Common myeloid progenitor, CD34-positive (primary cell): ENCODE results near the gene UROC1.
"Not testable (repeated sequence)": the region's sequence is repeated elsewhere in the genome, so short reads cannot be mapped to it uniquely, and the experiment has no call there.

Source experiments
- CTCF ChIA-PET: fragments of 350-600 bp; sonication (Branson Sonifier 250); formaldehyde crosslinking; loops from one replicate; lab custom pipeline; 2021; ENCODE audit warnings: antibody characterized with exemption; lab: Charles Lee
- POLR2A ChIA-PET: fragments of 350-600 bp; sonication (Branson Sonifier 250); formaldehyde crosslinking; loops from one replicate; lab custom pipeline; 2021; ENCODE audit warnings: antibody characterized with exemption; lab: Charles Lee
- DNase-seq, 3 donors: peaks; one replicate each; pipeline versions ENCODE4 v3.0.0 to v3.0.0-alpha.2; 2013
- H3K27ac ChIP-seq, 2 experiments: 1 replicate in 1 of 2; 2 replicates in 1 of 2; pipeline ENCODE4 v1.7.0; 2013; ENCODE audit warnings: inconsistent platforms in 2 of 2, low read length in 2 of 2, mild to moderate bottlenecking in 2 of 2, low read depth in 1 of 2, moderate library complexity in 1 of 2; ENCODE audit not compliant: severe bottlenecking in 2 of 2, insufficient read depth in 1 of 2, poor library complexity in 1 of 2
- H3K27me3 ChIP-seq, 5 experiments: replicated peaks in 2 of 5; 1 replicate in 3 of 5; 2 replicates in 2 of 5; pipeline versions ENCODE4 v1.6.1 to v1.7.0; 2013; ENCODE audit warnings: low read length in 4 of 5, mild to moderate bottlenecking in 2 of 5, moderate library complexity in 2 of 5, inconsistent platforms in 1 of 5; ENCODE audit not compliant: insufficient read depth in 5 of 5, control insufficient read depth in 4 of 5
- H3K36me3 ChIP-seq, 4 experiments: 1 replicate in 2 of 4; 2 replicates in 2 of 4; pipeline versions ENCODE4 v1.6.1 to v1.7.0; 2013; ENCODE audit warnings: low read length in 3 of 4, control low read depth in 1 of 4, mild to moderate bottlenecking in 1 of 4; ENCODE audit not compliant: control insufficient read depth in 4 of 4, insufficient read depth in 4 of 4
- H3K4me1 ChIP-seq, 4 experiments: 1 replicate in 3 of 4; 2 replicates in 1 of 4; pipeline versions ENCODE4 v1.6.1 to v1.7.1; 2013; ENCODE audit warnings: low read length in 3 of 4, mild to moderate bottlenecking in 3 of 4, control low read depth in 1 of 4, inconsistent platforms in 1 of 4, moderate library complexity in 1 of 4; ENCODE audit not compliant: control insufficient read depth in 4 of 4, insufficient read depth in 4 of 4; ENCODE audit errors: control extremely low read depth in 1 of 4
- H3K4me3 ChIP-seq, 7 experiments: 1 replicate in 4 of 7; 2 replicates in 3 of 7; pipeline versions ENCODE4 v1.5.1 to v1.7.0; 2013; ENCODE audit warnings: mild to moderate bottlenecking in 7 of 7, low read length in 6 of 7, moderate library complexity in 6 of 7, inconsistent platforms in 2 of 7, low read depth in 2 of 7, control low read depth in 1 of 7; ENCODE audit not compliant: insufficient read depth in 4 of 7, control insufficient read depth in 1 of 7; ENCODE audit errors: extremely low read depth in 1 of 7
- H3K9me3 ChIP-seq, 5 experiments: 1 replicate in 4 of 5; 2 replicates in 1 of 5; pipeline versions ENCODE4 v1.6.1 to v1.7.1; 2013; ENCODE audit warnings: low read length in 4 of 5, mild to moderate bottlenecking in 2 of 5, inconsistent platforms in 1 of 5, low read depth in 1 of 5, moderate library complexity in 1 of 5; ENCODE audit not compliant: control insufficient read depth in 4 of 5, insufficient read depth in 2 of 5; ENCODE audit errors: control extremely low read depth in 1 of 5
- WGBS: methylation state at CpG from one replicate; pipeline ENCODE4 v1.1.5; 2013; ENCODE audit not compliant: insufficient coverage; 5-methylcytosine and 5-hydroxymethylcytosine counted together

UROC1 gene

DNA sequence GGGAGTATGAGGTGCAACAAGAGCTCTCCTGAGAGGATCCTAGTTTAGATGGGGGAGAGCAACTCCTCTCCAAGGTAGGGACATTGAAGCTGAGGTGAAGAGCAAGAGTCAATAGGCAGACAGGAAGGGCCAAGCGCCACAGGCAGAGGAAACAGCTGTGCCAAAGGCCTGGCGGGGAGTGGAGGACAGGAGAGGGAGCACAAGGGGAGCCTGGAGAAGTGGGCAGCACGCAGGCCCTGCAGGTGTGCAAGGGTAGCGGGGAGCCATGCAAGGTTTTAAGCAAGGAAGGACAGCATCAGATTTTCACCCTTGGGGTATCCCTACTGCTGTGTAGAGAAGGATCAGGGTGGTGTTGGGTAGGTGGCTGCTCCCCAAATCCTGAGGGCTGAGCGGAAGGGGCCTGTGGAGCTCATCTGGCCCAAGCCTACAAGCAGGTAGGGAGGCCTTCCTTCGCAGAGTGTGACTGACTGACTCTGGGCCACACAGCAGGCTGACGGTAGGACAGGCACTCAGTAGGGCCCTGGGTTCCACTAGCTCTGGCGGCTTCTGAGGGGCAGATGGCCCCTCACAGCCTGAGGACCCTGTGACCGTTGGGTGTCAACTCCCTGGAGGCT lies 19.6 kb upstream of the UROC1 start:
- 82% methylated on average over 8 of the region's 9 CpGs for WGBS
- CTCF ChIA-PET: interaction anchor here (0.8 to 2.2 kb wide), 6 partner anchors 8 to 39 kb away, joined by 3 to 12 read pairs (median 4); partner anchors contain the start of gene CHST13
- Histone ChIP-seq H3K9me3 (no peaks in the 10 kb centered on the region), H3K36me3 (peaks cover 2 to 21% (median 5%) of the 10 kb centered on the region in 4 experiments), H3K27ac (no peak overlapping the region), H3K4me3 (no peak overlapping the region), H3K4me1 (peaks cover 7 to 72% (median 61%) of the 10 kb centered on the region in 4 experiments), H3K27me3 (no peaks in the 10 kb centered on the region)
- DNase-seq: no peak
- POLR2A ChIA-PET: interaction anchor here (0.5 kb wide), 1 partner anchor 1765 kb away, joined by 3 read pairs; no protein-coding TSS in a partner anchor

GRCh38 chr3:126536126-126536525 lies 18.6 kb upstream of the UROC1 start:
- Histone ChIP-seq H3K4me3 (no peak overlapping the region), H3K27ac (no peak overlapping the region), H3K36me3 (peaks cover 2 to 15% (median 3%) of the 10 kb centered on the region in 4 experiments), H3K4me1 (peaks cover 10 to 70% (median 58%) of the 10 kb centered on the region in 4 experiments), H3K9me3 (no peaks in the 10 kb centered on the region), H3K27me3 (no peaks in the 10 kb centered on the region)
- DNase-seq: no peak
- WGBS: 100% methylated on average over 2 of the region's 3 CpGs
- ChIA-PET CTCF (interaction anchor here (0.9 to 1.4 kb wide), 2 partner anchors 10 to 13 kb away, joined by 3 read pairs; partner anchors contain the start of gene CHST13), POLR2A (no interaction called here)

GRCh38 chr3:126535636-126536035 lies 18.1 kb upstream of the UROC1 start:
- Histone ChIP-seq H3K27me3 (no peaks in the 10 kb centered on the region), H3K4me1 (peaks cover 11 to 70% (median 58%) of the 10 kb centered on the region in 4 experiments), H3K36me3 (peaks cover 2 to 15% (median 3%) of the 10 kb centered on the region in 4 experiments), H3K9me3 (no peaks in the 10 kb centered on the region), H3K4me3 (no peak overlapping the region), H3K27ac (no peak overlapping the region)
- DNase-seq: no peak
- POLR2A ChIA-PET: no interaction called here
- CTCF ChIA-PET: interaction anchor here (0.9 kb wide), 1 partner anchor 12 kb away, joined by 3 read pairs; the partner anchor contains the start of gene CHST13

DNA sequence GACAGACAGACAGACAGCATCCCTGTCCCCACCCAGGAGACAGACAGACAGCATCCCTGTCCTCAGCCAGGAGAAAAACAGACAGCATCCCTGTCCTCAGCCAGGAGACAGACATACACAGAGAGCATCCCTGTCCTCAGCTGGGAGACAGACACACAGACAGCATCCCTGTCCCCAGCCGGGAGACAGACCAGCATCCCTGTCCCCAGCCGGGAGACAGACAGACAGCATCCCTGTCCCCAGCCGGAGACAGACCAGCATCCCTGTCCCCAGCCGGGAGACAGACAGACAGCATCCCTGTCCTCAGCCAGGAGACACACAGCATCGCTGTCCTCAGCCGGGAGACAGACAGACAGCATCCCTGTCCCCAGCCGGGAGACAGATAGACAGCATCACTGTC lies 17.1 kb upstream of the UROC1 start:
- CTCF ChIA-PET: interaction anchor here (1.0 kb wide), 1 partner anchor 11 kb away, joined by 4 read pairs; no protein-coding TSS in a partner anchor
- H3K27ac ChIP-seq, POLR2A ChIA-PET, H3K9me3 ChIP-seq, H3K27me3 ChIP-seq, DNase-seq, H3K4me3 ChIP-seq: not testable (repeated sequence)
- peaks cover 11 to 70% (median 59%) of the 10 kb centered on the region in 4 experiments for H3K4me1 ChIP-seq
- 98% methylated on average over 5 of the region's 7 CpGs for WGBS
- H3K36me3 ChIP-seq: peaks cover 2 to 15% (median 3%) of the 10 kb centered on the region in 4 experiments

- CTCF ChIA-PET: interaction anchor here (1.0 kb wide), 2 partner anchors 10 to 11 kb away, joined by 3 to 4 read pairs; no protein-coding TSS in a partner anchor
- no peak for DNase-seq
- H3K27me3 ChIP-seq: no peaks in the 10 kb centered on the region
- H3K27ac ChIP-seq: no peak overlapping the region
- peaks cover 11 to 70% (median 60%) of the 10 kb centered on the region in 4 experiments for H3K4me1 ChIP-seq
- no peaks in the 10 kb centered on the region for H3K9me3 ChIP-seq
- H3K4me3 ChIP-seq: no peak overlapping the region
- H3K36me3 ChIP-seq: peaks cover 2 to 12% (median 3%) of the 10 kb centered on the region in 4 experiments
- POLR2A ChIA-PET: no interaction called here
These were observed 15.9 kb upstream of the UROC1 start for GRCh38 chr3:126533506-126533905.

GRCh38 chr3:126531051-126531330 lies 13.4 kb upstream of the UROC1 start:
- Histone ChIP-seq H3K4me3 (peak overlapping the region in 3 of 7 experiments; percentile 26 to 62 (median 60)), H3K4me1 (peaks cover 14 to 79% (median 72%) of the 10 kb centered on the region in 4 experiments), H3K9me3 (no peaks in the 10 kb centered on the region), H3K36me3 (peaks cover 0 to 2% (median 0%) of the 10 kb centered on the region in 4 experiments), H3K27ac (peak overlapping the region; percentile 48 to 69), H3K27me3 (no peaks in the 10 kb centered on the region)
- DNase-seq: no peak
- ChIA-PET CTCF (interaction anchor here (1.3 to 2.3 kb wide), 3 partner anchors 9 to 16 kb away, joined by 7 to 10 read pairs (median 7); no protein-coding TSS in a partner anchor), POLR2A (interaction anchor here (1.7 kb wide), 1 partner anchor 10 kb away, joined by 3 read pairs; no protein-coding TSS in a partner anchor)
- 99% methylated on average over 6 of the region's 6 CpGs for WGBS
